Ovary (tissue), 9 donors: Measurements from ENCODE around the gene ATXN2. TPM values are rescaled to one million over a fixed set of nuclear protein-coding genes. Genes with fewer than 3 reads are reported as not detected.

Experiments
- DNase-seq, 5 donors: peaks; one replicate each; pipeline ENCODE4 v3.0.0-alpha.2; 2019 to 2020
- H3K27ac ChIP-seq, 2 donors: fragments of 200-600 bp; one replicate each; pipeline versions ENCODE4 v1.5.1 to v1.8.0; 2019 to 2022
- H3K27me3 ChIP-seq: fragments of 200-600 bp; one replicate; pipeline ENCODE4 v1.8.0; 2022
- H3K36me3 ChIP-seq: fragments of 200-600 bp; sonication (generic); one replicate; pipeline ENCODE4 v1.5.1; 2019
- H3K4me1 ChIP-seq: one replicate; pipeline ENCODE4 v1.8.1; 2013; ENCODE audit warnings: mild to moderate bottlenecking, moderate library complexity; ENCODE audit not compliant: insufficient read depth
- H3K4me3 ChIP-seq: fragments of 200-600 bp; sonication (generic); one replicate; pipeline ENCODE4 v1.5.1; 2017
- H3K9me3 ChIP-seq, 2 donors: fragments of 200-600 bp in 1 of 2; sonication (generic) in 1 of 2; one replicate each; pipeline versions ENCODE4 v1.5.1 to v1.8.1; 2013 to 2019; ENCODE audit warnings: mild to moderate bottlenecking in 1 of 2, moderate library complexity in 1 of 2
- EP300 ChIP-seq: sonication (generic); formaldehyde crosslinking; IDR thresholded peaks from one replicate; pipeline ENCODE4 v1.6.1; 2017; ENCODE audit warnings: antibody characterized with exemption
- POLR2A ChIP-seq: fragments of 450-650 bp; IDR thresholded peaks from one replicate; pipeline ENCODE4 v1.6.1; 2017; ENCODE audit warnings: antibody characterized with exemption, mild to moderate bottlenecking, moderate library complexity
- WGBS, 3 donors: extraction: QIAGEN DNeasy Blood & Tissue Kit in 1 of 3; methylation state at CpG; one replicate each; pipeline versions ENCODE4 v1.1.5 to v1.1.7; 2013 to 2017; 5-methylcytosine and 5-hydroxymethylcytosine counted together
- intact Hi-C, 4 donors: fragments of 100-400 bp; cut with DNase I; formaldehyde crosslinking; loops; one replicate each; pipeline versions ENCODE4 v1.11.0 to v1.15.1; 2022 to 2023
- polyA plus RNA-seq, 2 donors: library from polyadenylated mRNA; stranded (reverse); fragments of 200-250 nt in 1 of 2; fragments of 350-450 nt in 1 of 2; fragmentation: Illumina TruSeq in 1 of 2; extraction: RNeasy Lipid Tissue Mini Kit (QIAGEN cat#74804) in 1 of 2; gene quantifications; one replicate each; pipeline ENCODE4 v1.2.3, GENCODE V29; 2013 to 2014
- total RNA-seq, 7 donors: library from RNA; depleted of rRNA in 2 of 7; stranded (reverse); fragments of >200 nt in 2 of 7; fragmentation: NEBNext Ultra II Directional in 3 of 7; extraction: Animal tissue kit (Norgen Biotek cat#: 25700) in 3 of 7; gene quantifications; one replicate each; pipeline versions ENCODE4 v1.1.0 to v1.2.4, GENCODE V29; 2016 to 2023
- TF ChIP-seq, protein P1 (sequence below), 3 donors: fragments of 450-650 bp in 2 of 3; fragments of 200-600 bp in 1 of 3; IDR thresholded peaks; one replicate each; pipeline versions ENCODE4 v1.5.1 to v1.8.0; 2016 to 2022; ENCODE audit warnings: antibody characterized with exemption in 3 of 3, mild to moderate bottlenecking in 1 of 3
- donor health status: DM: no; HTN: no; CAD: no; lungs with moderate emphysema.
- donor health status: DM: no; HTN: no; CAD: no.
- donor health status: Bipolar disorder and iron deficiency.
- donor health status: DM: yes; HTN: yes; CAD: no.
- donor health status: DM: no; HTN: no; CAD: no.
- donor health status: DM: yes; HTN: yes; CAD: no.

Gene ATXN2
- total and polyA plus RNA-seq, 9 donors = 28.4 to 106 (median 60.9) TPM

DNA sequence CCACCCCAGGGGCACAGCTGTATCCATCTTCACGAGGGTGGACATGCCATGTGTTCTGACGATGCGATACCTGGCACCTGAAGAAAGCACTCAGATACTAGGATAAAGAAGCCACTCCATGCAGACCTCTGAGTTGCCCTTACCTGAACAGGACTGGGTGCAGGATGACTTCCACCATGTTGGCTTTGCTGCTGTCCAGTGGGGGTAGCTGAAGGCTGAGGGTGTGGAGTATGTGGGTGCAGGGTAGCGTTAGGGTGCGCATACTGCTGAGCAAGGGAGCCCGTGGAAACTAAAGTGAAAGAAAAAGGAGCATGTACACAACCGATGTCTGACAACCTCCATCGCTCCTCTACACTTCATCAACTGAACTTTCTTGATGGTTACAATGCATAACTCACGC is 142.0 kb downstream of the ATXN2 start:
- Histone ChIP-seq H3K27ac (no peak overlapping the region), H3K4me3 (no peak overlapping the region), H3K27me3 (no peaks in the 10 kb centered on the region), H3K4me1 (no peaks in the 10 kb centered on the region), H3K36me3 (no peaks in the 10 kb centered on the region), H3K9me3 (no peaks in the 10 kb centered on the region)
- WGBS, 3 donors = 91 to 97% (median 91%) methylated on average over 9 of the region's 9 CpGs
- no peak for DNase-seq
- intact Hi-C loops = no loop called here
- TF ChIP-seq EP300 = no peak
- TF ChIP-seq POLR2A = no peak
- TF ChIP-seq, protein P1, sequence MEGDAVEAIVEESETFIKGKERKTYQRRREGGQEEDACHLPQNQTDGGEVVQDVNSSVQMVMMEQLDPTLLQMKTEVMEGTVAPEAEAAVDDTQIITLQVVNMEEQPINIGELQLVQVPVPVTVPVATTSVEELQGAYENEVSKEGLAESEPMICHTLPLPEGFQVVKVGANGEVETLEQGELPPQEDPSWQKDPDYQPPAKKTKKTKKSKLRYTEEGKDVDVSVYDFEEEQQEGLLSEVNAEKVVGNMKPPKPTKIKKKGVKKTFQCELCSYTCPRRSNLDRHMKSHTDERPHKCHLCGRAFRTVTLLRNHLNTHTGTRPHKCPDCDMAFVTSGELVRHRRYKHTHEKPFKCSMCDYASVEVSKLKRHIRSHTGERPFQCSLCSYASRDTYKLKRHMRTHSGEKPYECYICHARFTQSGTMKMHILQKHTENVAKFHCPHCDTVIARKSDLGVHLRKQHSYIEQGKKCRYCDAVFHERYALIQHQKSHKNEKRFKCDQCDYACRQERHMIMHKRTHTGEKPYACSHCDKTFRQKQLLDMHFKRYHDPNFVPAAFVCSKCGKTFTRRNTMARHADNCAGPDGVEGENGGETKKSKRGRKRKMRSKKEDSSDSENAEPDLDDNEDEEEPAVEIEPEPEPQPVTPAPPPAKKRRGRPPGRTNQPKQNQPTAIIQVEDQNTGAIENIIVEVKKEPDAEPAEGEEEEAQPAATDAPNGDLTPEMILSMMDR (IDR thresholded peaks at IDR 0.05) = no peak

DNA sequence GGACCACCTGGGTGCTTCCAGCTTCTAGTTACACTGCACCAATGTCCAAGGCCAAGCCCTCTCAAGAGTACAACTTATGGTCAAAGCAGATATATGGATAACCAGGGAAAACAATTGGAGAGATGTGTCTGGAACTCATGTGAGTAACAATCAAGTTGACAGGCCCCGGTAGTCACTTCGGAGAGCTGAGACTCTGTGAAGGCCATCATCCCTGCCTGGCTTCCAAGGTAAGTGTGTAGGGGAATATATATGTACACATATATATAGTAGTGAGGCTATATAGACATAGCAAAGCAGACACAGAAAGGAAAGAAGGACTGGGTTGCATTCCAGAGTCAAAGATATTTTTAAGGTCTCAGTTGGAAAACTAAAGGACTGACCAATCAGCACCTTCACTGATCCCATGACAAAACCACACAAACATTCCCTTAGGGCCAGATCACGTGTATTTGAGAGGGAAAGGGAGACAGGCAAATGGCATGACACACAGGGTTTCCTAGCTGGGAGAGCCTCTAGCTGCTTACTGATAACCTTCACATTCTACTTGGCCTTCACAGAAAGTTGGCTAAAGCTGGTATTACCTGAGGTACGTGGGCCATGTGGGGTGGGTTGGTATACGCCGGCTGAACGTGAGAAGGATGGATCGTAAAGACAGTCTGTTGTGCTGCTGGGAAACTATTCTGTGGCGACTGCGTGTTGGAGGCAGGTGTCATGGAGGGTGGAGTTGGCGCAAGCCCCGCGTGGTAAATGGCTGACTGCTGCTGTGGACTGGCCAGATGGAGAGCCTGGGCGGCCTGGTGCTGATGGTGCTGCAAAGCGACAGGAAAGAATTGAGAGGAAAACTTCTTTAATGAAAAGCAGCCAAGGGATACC is 143.4 kb downstream of the ATXN2 start:
- TF ChIP-seq, protein P1 (IDR thresholded peaks at IDR 0.05) = no peak
- no peak for TF ChIP-seq EP300
- TF ChIP-seq POLR2A = no peak
- Histone ChIP-seq H3K4me1 (no peaks in the 10 kb centered on the region), H3K36me3 (no peaks in the 10 kb centered on the region), H3K4me3 (no peak overlapping the region), H3K27ac (no peak overlapping the region), H3K9me3 (no peaks in the 10 kb centered on the region), H3K27me3 (no peaks in the 10 kb centered on the region)
- intact Hi-C loops = no loop called here
- DNase-seq = no peak
- 87 to 91% (median 89%) methylated on average over 15 of the region's 15 CpGs for WGBS, 3 donors

DNA sequence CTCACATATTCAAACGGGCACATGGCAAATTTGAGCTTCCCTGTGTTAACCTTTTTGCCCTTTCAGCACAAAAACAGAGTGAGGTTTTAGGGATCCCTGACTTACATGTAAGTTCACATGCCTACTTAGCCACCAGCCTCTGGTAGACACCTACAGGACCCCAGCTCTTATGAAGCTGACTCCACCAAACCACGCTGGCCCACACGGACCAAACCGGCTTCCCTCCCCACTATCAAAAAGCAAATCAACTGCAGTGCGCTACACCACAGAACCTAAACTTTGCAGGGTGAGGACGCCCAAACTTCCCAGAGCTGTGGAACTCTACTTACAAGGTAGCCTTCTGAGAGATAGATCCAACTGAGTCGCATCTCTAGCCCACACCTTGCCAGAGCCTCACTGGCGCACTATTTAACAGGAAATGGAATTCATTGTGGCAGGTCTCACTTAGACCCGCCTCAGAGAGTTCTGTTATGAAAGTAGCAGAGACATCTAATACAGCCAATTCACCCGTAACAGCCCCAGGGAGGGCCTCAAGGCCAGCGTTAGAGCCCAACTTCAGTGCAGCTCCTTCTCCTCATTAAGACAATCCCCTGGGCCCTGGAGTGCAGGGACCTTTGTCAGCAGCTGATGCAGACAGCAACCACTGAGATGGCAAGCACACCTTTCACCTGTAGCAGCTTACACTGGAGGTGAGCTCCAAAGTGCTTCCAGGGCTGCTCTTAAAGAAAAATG is 144.2 kb downstream of the ATXN2 start:
- DNase-seq = no peak
- H3K4me1 ChIP-seq = no peaks in the 10 kb centered on the region
- intact Hi-C loops = loop anchor here (5.0 kb wide), 4 partner anchors 48 to 558 kb away; partner anchors contain the start of gene SH2B3 (in 1 of the 4)
- 78 to 80% (median 79%) methylated on average over 11 of the region's 11 CpGs for WGBS, 3 donors
- no peaks in the 10 kb centered on the region for H3K36me3 ChIP-seq
- TF ChIP-seq, protein P1 (IDR thresholded peaks at IDR 0.05) = no peak
- TF ChIP-seq POLR2A (no peak), EP300 (no peak)
- H3K9me3 ChIP-seq = no peaks in the 10 kb centered on the region
- no peaks in the 10 kb centered on the region for H3K27me3 ChIP-seq
- H3K4me3 ChIP-seq = no peak overlapping the region
- H3K27ac ChIP-seq = no peak overlapping the region

DNA sequence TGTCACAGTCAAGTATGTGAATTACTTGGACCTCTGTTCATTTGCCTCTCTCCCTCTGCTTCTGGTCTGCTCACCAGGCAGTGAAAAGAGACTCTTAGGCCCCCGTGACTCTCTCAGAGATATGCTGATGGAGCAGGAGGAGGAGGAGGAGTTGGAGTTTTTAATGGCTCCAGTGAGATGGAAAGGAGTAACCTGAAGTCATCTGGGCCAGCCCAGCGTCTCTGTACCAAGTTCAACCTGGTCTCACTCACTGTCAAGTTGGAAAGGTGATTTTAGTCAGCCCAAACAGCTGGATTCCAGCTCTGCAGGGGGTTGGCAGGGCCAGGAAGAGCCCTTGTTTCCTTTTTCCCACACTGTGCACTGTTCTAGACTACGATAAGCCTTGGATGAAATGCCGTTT is 144.8 kb downstream of the ATXN2 start:
- TF ChIP-seq, protein P1 (IDR thresholded peaks at IDR 0.05) = no peak
- TF ChIP-seq POLR2A (no peak), EP300 (no peak)
- DNase-seq = no peak
- Histone ChIP-seq H3K9me3 (no peaks in the 10 kb centered on the region), H3K27me3 (no peaks in the 10 kb centered on the region), H3K36me3 (no peaks in the 10 kb centered on the region), H3K4me3 (no peak overlapping the region), H3K4me1 (no peaks in the 10 kb centered on the region), H3K27ac (no peak overlapping the region)
- 46 to 56% (median 56%) methylated on average over 4 of the region's 4 CpGs for WGBS, 3 donors
- intact Hi-C loops = loop anchor here (5.0 kb wide), 4 partner anchors 47 to 557 kb away; partner anchors contain the start of gene SH2B3 (in 1 of the 4)
